GM20000 (cell line): ENCODE results near the gene RPS28.
"Not testable (repeated sequence)": the region's sequence is repeated elsewhere in the genome, so short reads cannot be mapped to it uniquely, and the experiment has no call there.

Source experiments
- DNase-seq: peaks from one replicate; pipeline ENCODE4 v3.0.0; 2012; ENCODE audit warnings: low spot score
- CTCF ChIP-seq: IDR thresholded peaks from 2 replicates; pipeline ENCODE4 v1.5.1; 2012; ENCODE audit warnings: mild to moderate bottlenecking, control low read depth; ENCODE audit errors: extremely low read depth, missing control alignments

Gene RPS28

DNA sequence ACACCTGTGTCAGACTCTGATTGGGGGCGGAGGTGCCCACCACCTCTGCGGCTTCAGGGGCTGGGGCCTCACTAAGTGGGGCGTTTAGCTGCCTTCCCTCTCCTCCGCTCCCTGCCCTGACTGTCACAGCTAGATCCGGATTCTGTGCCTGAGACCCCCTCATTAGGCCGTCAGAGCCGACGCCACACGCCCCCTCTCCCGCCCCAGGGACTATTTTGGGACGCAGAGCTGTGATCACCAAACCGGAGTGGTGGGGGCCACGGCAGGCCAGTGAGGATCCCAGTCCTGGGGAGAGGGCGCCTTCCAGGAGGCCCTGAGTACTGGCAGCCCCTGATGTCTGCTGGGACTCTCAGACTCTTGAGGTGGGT lies 21.0 kb downstream of the RPS28 start:
- TF ChIP-seq CTCF: no peak
- DNase-seq: no peak

DNA sequence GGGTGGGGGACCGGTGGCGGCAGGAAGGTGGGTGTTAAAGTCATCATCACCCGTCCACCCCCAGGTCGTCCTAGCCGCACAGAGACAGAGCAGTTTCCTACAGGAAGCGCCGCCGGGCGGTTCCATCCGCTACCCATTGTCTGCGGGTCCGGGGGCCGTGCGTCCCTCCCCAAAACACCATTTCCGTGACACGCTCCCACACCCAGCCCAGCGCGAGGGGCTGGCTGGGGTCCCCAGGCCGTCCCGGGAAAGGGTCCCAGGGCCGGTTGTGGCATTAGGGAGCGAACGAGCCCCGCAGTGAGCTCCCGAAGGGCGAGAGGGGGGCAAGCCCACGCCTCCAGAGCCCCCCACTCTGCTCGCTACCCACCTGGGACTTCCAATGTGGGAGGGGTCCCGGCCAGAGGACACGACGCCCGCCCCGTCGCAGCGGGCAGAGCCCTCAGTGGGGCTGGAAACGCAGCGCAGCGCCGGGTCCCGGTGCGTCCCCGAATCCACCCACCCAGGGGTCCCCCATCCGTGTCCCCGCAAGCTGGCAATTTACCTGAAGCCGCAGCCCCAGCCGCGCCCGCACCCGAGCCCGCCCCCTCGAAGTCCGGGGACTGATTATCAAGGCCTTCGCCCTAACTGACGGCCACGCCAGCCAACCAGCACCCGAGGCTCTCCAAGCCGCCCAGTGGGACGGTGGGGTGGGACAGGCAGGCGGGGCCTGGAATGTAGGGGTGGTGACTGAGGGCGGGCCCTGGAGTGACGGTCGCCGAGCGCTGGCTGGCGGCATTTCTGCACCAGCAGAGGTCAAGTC lies 21.6 kb downstream of the RPS28 start, which contains the start of gene KANK3:
KANK3 (minus strand) TSS at position 579 of the 799 bp plus-strand sequence. CDS start 5,434 bp downstream, outside the sequence.
- no peak for TF ChIP-seq CTCF
- peak; percentile 99 for DNase-seq

DNA sequence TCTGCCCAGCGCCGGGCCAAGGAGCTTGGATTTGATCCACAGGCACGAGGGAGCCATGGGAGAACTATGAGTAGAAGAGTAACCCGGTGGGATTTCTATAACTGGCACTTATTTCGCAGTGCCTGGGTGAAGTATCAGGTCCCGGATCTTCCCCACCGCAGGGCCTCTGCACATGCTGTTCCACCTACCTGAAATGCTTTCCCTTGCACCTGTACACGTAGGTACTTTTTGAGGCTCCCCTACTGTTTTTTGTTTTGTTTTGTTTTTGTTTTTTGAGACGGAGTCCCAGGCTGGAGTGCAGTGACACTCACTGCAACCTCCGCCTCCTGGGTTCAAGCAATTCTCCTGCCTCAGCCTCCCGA lies 22.2 kb downstream of the RPS28 start:
- no peak for DNase-seq
- no peak for TF ChIP-seq CTCF

- not testable (repeated sequence) for DNase-seq
Observed at GRCh38 chr19:8349629-8350372, 28.5 kb downstream of the RPS28 start.

- no peak for TF ChIP-seq CTCF
- no peak for DNase-seq
Observed at GRCh38 chr19:8352134-8352827, 31.0 kb downstream of the RPS28 start.

DNA sequence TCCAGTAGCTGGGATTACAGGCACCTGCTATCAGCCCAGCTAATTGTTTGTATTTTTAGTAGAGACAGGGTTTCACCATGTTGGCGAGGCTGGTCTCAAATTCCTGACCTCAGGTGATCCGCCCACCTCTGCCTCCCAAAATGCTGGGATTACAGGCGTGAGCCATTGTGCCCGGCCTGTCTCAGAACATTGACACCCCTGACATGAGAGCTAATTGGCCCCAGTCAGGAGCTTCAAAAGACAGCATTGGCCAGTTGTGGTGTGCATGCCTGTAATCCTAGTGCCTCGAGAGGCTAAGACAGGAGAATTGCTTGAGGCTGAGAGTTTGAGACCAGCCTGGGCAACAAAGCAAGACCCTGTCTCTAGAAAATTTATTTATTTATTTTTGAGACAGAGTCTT lies 31.5 kb downstream of the RPS28 start:
- not testable (repeated sequence) for DNase-seq

DNA sequence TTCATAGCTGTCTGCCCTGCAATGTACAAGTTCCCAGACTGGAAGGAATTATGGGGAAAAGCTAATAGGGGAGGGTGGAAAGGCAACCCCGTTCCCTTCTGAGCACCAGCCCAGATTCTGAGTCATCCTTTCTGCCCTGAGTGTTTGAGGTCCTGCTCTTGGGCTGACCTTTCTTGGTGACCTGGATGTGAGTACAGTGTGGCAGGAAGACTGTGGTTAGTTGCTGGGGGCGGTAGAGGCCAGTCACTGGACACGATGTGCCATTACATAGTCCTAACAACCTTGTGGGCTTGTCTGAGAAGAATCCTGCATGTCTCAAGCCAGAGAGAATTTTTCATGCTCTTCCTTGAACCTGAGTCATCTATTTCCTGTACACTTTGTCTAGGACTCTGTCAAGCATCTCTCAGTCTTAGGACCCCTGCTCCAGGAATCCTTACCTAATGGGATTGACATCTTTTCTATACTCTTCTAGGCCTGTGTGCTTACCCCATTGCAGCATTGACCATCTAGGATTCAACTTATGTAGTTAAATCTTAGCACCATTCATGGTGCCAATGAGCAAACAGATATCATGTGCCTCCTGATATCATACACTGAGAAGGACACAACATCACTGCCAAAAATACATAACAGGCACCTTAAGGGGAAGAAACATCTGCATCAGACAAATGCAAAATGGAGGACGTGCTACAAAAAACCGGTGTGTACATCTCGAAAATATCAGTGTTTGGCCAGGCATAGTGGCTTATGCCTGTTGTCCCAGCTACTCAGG lies 34.5 kb downstream of the RPS28 start:
- no peak for TF ChIP-seq CTCF
- no peak for DNase-seq
